ENCODE data around the gene CD163L1. TPM values are rescaled to one million over a fixed set of nuclear protein-coding genes. Genes with fewer than 3 reads are reported as not detected.
A peak's percentile ranks its signal among the peaks of the same experiment; 100 is the strongest.

CD163L1 gene
- total RNA-seq, 1 experiment from 2014 or later: 2.1 TPM

GRCh38 chr12:7375145-7375543, 68.8 kb downstream of the CD163L1 start:
- H3K27ac Mint-ChIP-seq (ENCODE audit: low read depth, unreplicated experiment): no peak overlapping the region
- no peak for TF ChIP-seq CTCF (IDR thresholded peaks at IDR 0.05; ENCODE audit: unreplicated experiment)
- H3K27me3 Mint-ChIP-seq (ENCODE audit: insufficient read depth, unreplicated experiment): no peaks in the 10 kb centered on the region
- no peaks in the 10 kb centered on the region for H3K36me3 Mint-ChIP-seq (ENCODE audit: insufficient read depth, unreplicated experiment)
- POLR2A ChIA-PET: interaction anchor here (0.8 kb wide), 1 partner anchor 16 kb away, joined by 3 read pairs; no protein-coding TSS in a partner anchor
- CTCF ChIA-PET: interaction anchor here (1.3 kb wide), 1 partner anchor 85 kb away, joined by 3 read pairs; no protein-coding TSS in a partner anchor
- H3K4me1 Mint-ChIP-seq (ENCODE audit: insufficient read depth, unreplicated experiment): peaks cover 5% of the 10 kb centered on the region
- no peaks in the 10 kb centered on the region for H3K9me3 Mint-ChIP-seq (ENCODE audit: unreplicated experiment)
- intact Hi-C loops (cut with micrococcal nuclease): no loop called here
- DNase-seq (ENCODE audit: unreplicated experiment): peak; percentile 27
- BruUV-seq (replicated peaks): no TSS peak
- no peak overlapping the region for H3K4me3 Mint-ChIP-seq (ENCODE audit: unreplicated experiment)

DNA sequence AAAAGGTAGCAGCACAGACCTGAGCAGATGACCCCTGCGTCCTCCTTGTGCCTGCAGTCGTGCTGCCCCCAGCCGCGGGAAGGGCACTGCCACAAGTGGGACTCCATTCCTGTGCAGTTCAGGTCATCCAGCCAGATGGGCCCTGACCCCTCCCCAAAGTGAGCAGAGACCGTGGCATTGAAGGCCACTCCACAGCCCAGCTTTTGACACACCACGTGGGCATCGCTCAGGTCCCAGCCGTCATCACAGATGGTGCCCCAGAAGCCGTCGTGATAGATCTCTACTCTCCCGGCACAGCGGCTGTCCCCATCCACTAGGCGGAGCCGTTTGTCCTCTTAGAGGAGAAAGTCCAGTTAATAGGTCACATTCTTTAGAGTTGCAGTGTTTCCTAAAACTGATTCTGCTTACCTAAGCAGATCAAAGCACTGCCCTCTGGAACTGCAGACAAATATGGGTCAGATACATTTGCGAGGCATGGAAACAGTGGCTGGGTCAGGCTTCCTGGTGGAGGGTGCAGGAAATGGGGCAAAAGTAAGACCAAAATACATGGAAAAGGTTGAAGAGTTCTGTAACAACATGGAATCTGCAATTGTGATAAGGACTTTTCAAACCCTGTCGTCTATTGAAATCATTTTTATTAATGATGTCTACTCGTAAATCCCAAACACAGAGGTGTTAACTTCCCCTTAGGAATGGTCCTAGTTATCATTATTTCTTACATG, 69.4 kb downstream of the CD163L1 start:
- peak; percentile 32 for TF ChIP-seq CTCF (IDR thresholded peaks at IDR 0.05; ENCODE audit: unreplicated experiment)
- H3K4me1 Mint-ChIP-seq (ENCODE audit: insufficient read depth, unreplicated experiment): peaks cover 11% of the 10 kb centered on the region
- peak; percentile 72 for DNase-seq (ENCODE audit: unreplicated experiment)
- H3K36me3 Mint-ChIP-seq (ENCODE audit: insufficient read depth, unreplicated experiment): no peaks in the 10 kb centered on the region
- no peaks in the 10 kb centered on the region for H3K27me3 Mint-ChIP-seq (ENCODE audit: insufficient read depth, unreplicated experiment)
- H3K4me3 Mint-ChIP-seq (ENCODE audit: unreplicated experiment): no peak overlapping the region
- ChIA-PET POLR2A (interaction anchor here (0.8 kb wide), 1 partner anchor 15 kb away, joined by 3 read pairs; no protein-coding TSS in a partner anchor), CTCF (interaction anchor here (1.3 kb wide), 1 partner anchor 86 kb away, joined by 3 read pairs; no protein-coding TSS in a partner anchor)
- H3K9me3 Mint-ChIP-seq (ENCODE audit: unreplicated experiment): no peaks in the 10 kb centered on the region
- intact Hi-C loops (cut with micrococcal nuclease): loop anchor here (1.0 kb wide), 1 partner anchor 86 kb away; no protein-coding TSS in a partner anchor
- H3K27ac Mint-ChIP-seq (ENCODE audit: low read depth, unreplicated experiment): no peak overlapping the region
- BruUV-seq (replicated peaks): no TSS peak

DNA sequence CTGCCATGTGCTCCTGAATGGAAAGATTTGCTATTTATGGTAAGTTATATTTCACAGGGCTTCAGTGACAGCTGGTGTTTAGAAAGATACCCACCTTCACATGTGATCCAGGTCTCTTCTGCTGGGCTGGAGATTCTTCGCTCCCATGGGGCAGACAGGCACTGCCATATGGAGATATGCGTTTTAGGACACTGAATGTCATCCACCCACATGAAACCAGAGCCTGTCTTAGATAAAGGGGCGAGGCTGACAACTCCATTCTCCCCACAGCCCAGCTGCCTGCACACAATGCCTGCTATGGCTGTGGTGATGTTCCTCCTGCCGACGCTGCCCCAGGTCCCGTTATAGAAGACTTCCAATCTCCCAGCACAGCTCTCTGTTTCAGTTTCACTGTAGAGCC, 70.7 kb downstream of the CD163L1 start:
- Mint-ChIP-seq H3K9me3 (ENCODE audit: unreplicated experiment) (no peaks in the 10 kb centered on the region), H3K4me3 (ENCODE audit: unreplicated experiment) (no peak overlapping the region), H3K36me3 (ENCODE audit: insufficient read depth, unreplicated experiment) (no peaks in the 10 kb centered on the region), H3K27ac (ENCODE audit: low read depth, unreplicated experiment) (no peak overlapping the region), H3K4me1 (ENCODE audit: insufficient read depth, unreplicated experiment) (peaks cover 15% of the 10 kb centered on the region), H3K27me3 (ENCODE audit: insufficient read depth, unreplicated experiment) (no peaks in the 10 kb centered on the region)
- CTCF ChIA-PET: interaction anchor here (0.8 kb wide), 1 partner anchor 153 kb away, joined by 5 read pairs; no protein-coding TSS in a partner anchor
- no TSS peak for BruUV-seq (replicated peaks)
- intact Hi-C loops (cut with micrococcal nuclease): no loop called here
- no peak for DNase-seq (ENCODE audit: unreplicated experiment)
- no peak for TF ChIP-seq CTCF (IDR thresholded peaks at IDR 0.05; ENCODE audit: unreplicated experiment)
- POLR2A ChIA-PET: no interaction called here

DNA sequence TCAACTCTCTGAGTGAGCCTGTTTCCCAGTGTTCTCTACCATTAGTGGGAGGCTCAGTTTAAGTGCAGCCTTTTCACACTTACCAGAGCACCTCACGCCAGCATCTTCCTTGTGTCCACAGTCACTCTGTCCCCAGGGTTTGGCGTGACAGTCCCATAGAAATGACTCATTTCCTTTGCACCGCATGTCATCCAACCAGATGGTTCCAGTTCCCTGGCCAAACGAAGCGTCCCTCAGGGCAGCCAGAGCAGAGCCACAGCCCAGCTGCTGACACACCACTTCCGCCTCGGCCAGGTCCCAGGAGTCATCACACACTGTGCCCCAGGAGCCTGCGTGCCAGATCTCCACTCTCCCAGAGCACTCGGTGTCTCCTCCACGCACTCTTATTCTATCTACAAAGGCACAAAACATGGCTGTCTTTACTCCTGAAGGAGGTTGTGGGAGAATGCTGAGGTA, 74.7 kb downstream of the CD163L1 start:
- H3K9me3 Mint-ChIP-seq (ENCODE audit: unreplicated experiment): no peaks in the 10 kb centered on the region
- no peaks in the 10 kb centered on the region for H3K36me3 Mint-ChIP-seq (ENCODE audit: insufficient read depth, unreplicated experiment)
- no TSS peak for BruUV-seq (replicated peaks)
- ChIA-PET CTCF (interaction anchor here (1.3 kb wide), 1 partner anchor 149 kb away, joined by 4 read pairs; no protein-coding TSS in a partner anchor), POLR2A (interaction anchor here (0.6 kb wide), 1 partner anchor 58 kb away, joined by 3 read pairs; no protein-coding TSS in a partner anchor)
- intact Hi-C loops (cut with micrococcal nuclease): no loop called here
- H3K27ac Mint-ChIP-seq (ENCODE audit: low read depth, unreplicated experiment): peak overlapping the region; percentile 37
- H3K27me3 Mint-ChIP-seq (ENCODE audit: insufficient read depth, unreplicated experiment): no peaks in the 10 kb centered on the region
- H3K4me3 Mint-ChIP-seq (ENCODE audit: unreplicated experiment): peak overlapping the region; percentile 42
- TF ChIP-seq CTCF (IDR thresholded peaks at IDR 0.05; ENCODE audit: unreplicated experiment): no peak
- peaks cover 10% of the 10 kb centered on the region for H3K4me1 Mint-ChIP-seq (ENCODE audit: insufficient read depth, unreplicated experiment)
- peak; percentile 59 for DNase-seq (ENCODE audit: unreplicated experiment)

Data from MCF 10A (cell line).